Testis (tissue), 3 donors: ENCODE data around the gene CEP68. TPM values are rescaled to one million over a fixed set of nuclear protein-coding genes. Genes with fewer than 3 reads are reported as not detected.

Experiments used
- DNase-seq: peaks from one replicate; pipeline ENCODE4 v3.0.0-alpha.2; 2019
- H3K27ac ChIP-seq, 2 donors: fragments of 200-600 bp; sonication (generic); one replicate each; pipeline ENCODE4 v1.5.1; 2019
- H3K27me3 ChIP-seq: fragments of 200-600 bp; sonication (generic); one replicate; pipeline ENCODE4 v1.5.1; 2019
- H3K36me3 ChIP-seq: fragments of 200-600 bp; sonication (generic); one replicate; pipeline ENCODE4 v1.5.1; 2017; ENCODE audit warnings: low read depth; ENCODE audit errors: missing control alignments
- H3K4me1 ChIP-seq: fragments of 200-600 bp; sonication (generic); one replicate; pipeline ENCODE4 v1.5.1; 2019
- H3K4me3 ChIP-seq, 2 donors: fragments of 200-600 bp; sonication (generic); one replicate each; pipeline ENCODE4 v1.5.1; 2017 to 2019
- H3K9me3 ChIP-seq: fragments of 200-600 bp; sonication (generic); one replicate; pipeline ENCODE4 v1.5.1; 2017
- POLR2A ChIP-seq: fragments of 450-650 bp; IDR thresholded peaks from one replicate; pipeline ENCODE4 v1.6.1; 2017; ENCODE audit warnings: antibody characterized with exemption, mild to moderate bottlenecking, moderate library complexity
- WGBS, 2 donors: methylation state at CpG; one replicate each; pipeline ENCODE4 v1.1.5; 2018; 5-methylcytosine and 5-hydroxymethylcytosine counted together
- intact Hi-C: fragments of 100-400 bp; cut with DNase I; formaldehyde crosslinking; loops from one replicate; pipeline ENCODE4 v1.15.1; 2023; ENCODE audit warnings: low total_unique reads
- polyA plus RNA-seq: library from polyadenylated mRNA; stranded (reverse); fragments of 350-450 nt; fragmentation: Illumina TruSeq; extraction: RNeasy Lipid Tissue Mini Kit (QIAGEN cat#74804); gene quantifications from one replicate; pipeline ENCODE4 v1.2.3, GENCODE V29; 2014; ENCODE audit warnings: low read depth, low replicate concordance; ENCODE audit not compliant: insufficient read depth
- total RNA-seq, 2 donors: library from RNA; depleted of rRNA; stranded (reverse); fragments of >200 nt; gene quantifications; one replicate each; pipeline ENCODE4 v1.2.3, GENCODE V29; 2016
- TF ChIP-seq, protein P1 (sequence below), 3 experiments: fragments of 450-650 bp in 2 of 3; fragments of 200-600 bp in 1 of 3; sonication (generic) in 1 of 3; IDR thresholded peaks; one replicate each; pipeline ENCODE4 v1.5.1; 2016 to 2019; ENCODE audit warnings: antibody characterized with exemption in 3 of 3, mild to moderate bottlenecking in 2 of 3, moderate library complexity in 1 of 3

Gene CEP68
- total and polyA plus RNA-seq, 3 donors from 2014 or later, result 13.3 to 28.2 (median 25.9) TPM

DNA sequence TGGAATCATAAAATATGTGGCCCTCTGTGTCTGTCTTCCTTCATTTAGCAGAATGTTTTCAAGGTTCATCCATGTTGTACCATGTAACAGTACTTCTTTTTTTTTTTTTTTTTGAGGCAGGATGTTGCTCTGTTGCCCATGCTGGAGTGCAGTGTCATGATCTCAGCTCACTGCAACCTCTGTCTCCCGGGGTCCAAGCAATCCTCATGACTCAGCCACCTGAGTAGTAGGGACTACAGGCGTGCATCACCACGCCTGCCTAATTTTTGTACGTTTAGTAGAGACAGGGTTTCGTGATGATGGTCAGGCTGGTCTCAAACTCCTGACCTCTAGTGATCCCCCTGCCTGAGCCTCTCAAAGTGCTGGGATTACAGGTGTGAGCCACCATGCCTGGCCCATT lies 42.5 kb downstream of the CEP68 start:
- intact Hi-C loops, result no loop called here
- no peaks in the 10 kb centered on the region for H3K27me3 ChIP-seq
- no peak for TF ChIP-seq POLR2A
- TF ChIP-seq, protein P1, sequence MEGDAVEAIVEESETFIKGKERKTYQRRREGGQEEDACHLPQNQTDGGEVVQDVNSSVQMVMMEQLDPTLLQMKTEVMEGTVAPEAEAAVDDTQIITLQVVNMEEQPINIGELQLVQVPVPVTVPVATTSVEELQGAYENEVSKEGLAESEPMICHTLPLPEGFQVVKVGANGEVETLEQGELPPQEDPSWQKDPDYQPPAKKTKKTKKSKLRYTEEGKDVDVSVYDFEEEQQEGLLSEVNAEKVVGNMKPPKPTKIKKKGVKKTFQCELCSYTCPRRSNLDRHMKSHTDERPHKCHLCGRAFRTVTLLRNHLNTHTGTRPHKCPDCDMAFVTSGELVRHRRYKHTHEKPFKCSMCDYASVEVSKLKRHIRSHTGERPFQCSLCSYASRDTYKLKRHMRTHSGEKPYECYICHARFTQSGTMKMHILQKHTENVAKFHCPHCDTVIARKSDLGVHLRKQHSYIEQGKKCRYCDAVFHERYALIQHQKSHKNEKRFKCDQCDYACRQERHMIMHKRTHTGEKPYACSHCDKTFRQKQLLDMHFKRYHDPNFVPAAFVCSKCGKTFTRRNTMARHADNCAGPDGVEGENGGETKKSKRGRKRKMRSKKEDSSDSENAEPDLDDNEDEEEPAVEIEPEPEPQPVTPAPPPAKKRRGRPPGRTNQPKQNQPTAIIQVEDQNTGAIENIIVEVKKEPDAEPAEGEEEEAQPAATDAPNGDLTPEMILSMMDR (IDR thresholded peaks at IDR 0.05), result no peak
- no peak overlapping the region for H3K4me3 ChIP-seq
- peaks cover 17% of the 10 kb centered on the region for H3K4me1 ChIP-seq
- H3K9me3 ChIP-seq, result no peaks in the 10 kb centered on the region
- no peaks in the 10 kb centered on the region for H3K36me3 ChIP-seq
- H3K27ac ChIP-seq, result no peak overlapping the region
- 83 to 87% methylated on average over 5 of the region's 5 CpGs for WGBS, 2 donors
- no peak for DNase-seq

DNA sequence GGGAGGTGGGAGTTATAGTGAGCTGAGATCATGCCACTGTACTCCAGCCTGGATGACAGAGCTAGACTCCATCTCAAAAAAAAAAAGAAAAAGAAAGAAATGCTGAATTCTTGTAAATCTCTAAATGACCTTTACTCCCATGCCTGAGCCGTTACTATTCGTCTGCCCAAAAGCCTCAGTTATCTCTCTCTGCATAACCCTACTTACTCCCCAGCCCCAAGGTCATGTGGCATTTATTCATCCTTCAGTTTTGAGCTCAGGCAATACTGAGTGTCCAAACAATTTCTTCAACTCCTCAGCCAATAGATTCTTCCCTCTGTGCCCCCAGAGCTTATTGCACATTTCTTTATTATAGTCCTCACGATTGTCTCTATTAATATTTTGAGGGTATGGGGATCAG lies 44.9 kb downstream of the CEP68 start:
- intact Hi-C loops, result no loop called here
- TF ChIP-seq, protein P1 (IDR thresholded peaks at IDR 0.05), result no peak
- TF ChIP-seq POLR2A, result no peak
- Histone ChIP-seq H3K4me3 (no peak overlapping the region), H3K9me3 (no peaks in the 10 kb centered on the region), H3K27me3 (no peaks in the 10 kb centered on the region), H3K4me1 (peaks cover 22% of the 10 kb centered on the region), H3K36me3 (no peaks in the 10 kb centered on the region), H3K27ac (no peak overlapping the region)
- WGBS, 2 donors, result 42 to 54% methylated on average over 3 of the region's 3 CpGs
- DNase-seq, result no peak

DNA sequence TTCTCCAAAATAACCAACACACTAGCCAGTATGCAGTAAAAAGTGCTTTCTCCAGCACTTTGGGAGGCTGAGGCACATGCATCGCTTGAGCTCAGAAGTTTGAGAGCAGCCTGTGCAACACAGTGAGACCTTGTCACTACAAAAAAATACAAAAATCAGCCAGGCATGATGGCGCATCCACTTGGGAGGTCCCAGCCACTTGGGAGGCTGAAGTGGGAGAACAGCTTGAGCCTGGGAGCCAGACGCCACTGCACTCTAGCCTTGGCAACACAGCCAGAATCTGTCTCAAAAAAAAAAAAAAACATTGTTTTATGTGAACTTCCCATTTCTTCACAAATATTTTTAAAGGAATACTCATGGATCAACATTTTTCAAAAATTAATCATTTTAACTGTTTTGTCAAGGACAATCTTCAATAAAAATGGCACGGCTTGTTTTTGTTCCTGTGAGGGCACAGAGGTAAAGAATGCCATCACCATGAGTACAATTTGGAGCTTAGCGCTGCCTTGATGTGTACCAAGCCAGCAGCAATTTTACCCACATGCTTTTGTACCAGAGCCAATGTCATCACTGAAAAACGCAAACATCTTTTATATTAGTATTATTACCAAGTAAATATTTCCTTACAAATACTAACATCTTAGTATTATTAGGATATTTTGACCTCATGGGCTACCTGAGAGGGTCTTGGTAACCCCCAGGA lies 46.9 kb downstream of the CEP68 start:
- WGBS, 2 donors, result 36 to 52% methylated on average over 6 of the region's 6 CpGs

GRCh38 chr2:65107530-65107929 lies 51.3 kb downstream of the CEP68 start:
- WGBS, 2 donors, result 72 to 84% methylated on average over 5 of the region's 5 CpGs
- TF ChIP-seq, protein P1 (IDR thresholded peaks at IDR 0.05), result no peak
- no peak for TF ChIP-seq POLR2A
- H3K4me1 ChIP-seq, result peaks cover 9% of the 10 kb centered on the region
- intact Hi-C loops, result no loop called here
- no peak for DNase-seq
- no peak overlapping the region for H3K4me3 ChIP-seq
- no peaks in the 10 kb centered on the region for H3K36me3 ChIP-seq
- peak overlapping the region in 1 of 2 donors; percentile 32 for H3K27ac ChIP-seq
- no peaks in the 10 kb centered on the region for H3K9me3 ChIP-seq
- no peaks in the 10 kb centered on the region for H3K27me3 ChIP-seq

More for the DNA sequence above, 46.9 kb downstream of the CEP68 start:
- Histone ChIP-seq H3K27me3 (no peaks in the 10 kb centered on the region), H3K9me3 (no peaks in the 10 kb centered on the region), H3K4me1 (peaks cover 22% of the 10 kb centered on the region), H3K4me3 (no peak overlapping the region), H3K36me3 (no peaks in the 10 kb centered on the region), H3K27ac (peak overlapping the region in 1 of 2 donors; percentile 78)
- intact Hi-C loops, result no loop called here
- peak; percentile 77 for DNase-seq
- no peak for TF ChIP-seq POLR2A
- TF ChIP-seq, protein P1 (IDR thresholded peaks at IDR 0.05), result no peak

DNA sequence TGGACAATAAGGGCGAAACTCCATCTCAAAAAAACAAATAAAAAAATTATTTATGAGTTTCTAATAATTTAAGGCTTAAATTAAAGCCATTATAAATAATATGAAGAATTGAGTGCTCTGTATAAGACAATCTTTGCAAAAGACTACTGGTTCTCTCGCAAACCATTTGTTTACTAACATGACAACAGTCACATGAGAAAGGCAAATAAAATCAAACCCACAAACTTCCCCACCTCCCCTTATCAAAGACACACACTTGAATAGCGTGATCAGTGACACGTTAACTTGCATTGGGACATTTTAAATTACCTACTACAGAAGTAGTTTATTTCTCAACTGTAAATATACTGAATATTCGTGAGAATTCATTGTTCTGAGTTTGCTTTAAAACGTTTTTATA lies 52.6 kb downstream of the CEP68 start:
- Histone ChIP-seq H3K9me3 (no peaks in the 10 kb centered on the region), H3K27me3 (no peaks in the 10 kb centered on the region), H3K27ac (no peak overlapping the region), H3K36me3 (no peaks in the 10 kb centered on the region), H3K4me3 (no peak overlapping the region), H3K4me1 (peaks cover 5% of the 10 kb centered on the region)
- 84 to 85% methylated on average over 6 of the region's 6 CpGs for WGBS, 2 donors
- intact Hi-C loops, result no loop called here
- DNase-seq, result no peak
- TF ChIP-seq POLR2A, result no peak
- TF ChIP-seq, protein P1 (IDR thresholded peaks at IDR 0.05), result no peak
